RWPE1 (cell line): ENCODE results near the gene ZNF787.

ENCODE experiments used
- CTCF ChIA-PET: fragments of 350-600 bp; sonication (Branson Sonifier 250); formaldehyde crosslinking; extraction: SDS; loops from one replicate; lab custom pipeline; 2021; lab: Yijun Ruan, JAX
- POLR2A ChIA-PET: fragments of 400-600 bp; formaldehyde crosslinking; extraction: SDS; loops from one replicate; lab custom pipeline; 2020; ENCODE audit warnings: antibody characterized with exemption; ENCODE audit not compliant: low non-redundant PET; lab: Yijun Ruan, JAX
- DNase-seq: peaks from one replicate; pipeline ENCODE4 v3.0.0; 2012; ENCODE audit warnings: low spot score
- H3K27ac ChIP-seq: fragments of 450-650 bp; 2 replicates; pipeline ENCODE4 v1.5.1; 2017
- CTCF ChIP-seq: fragments of 450-650 bp; conservative IDR thresholded peaks from 2 replicates; pipeline ENCODE4 v1.5.1; 2017; ENCODE audit warnings: low read depth, mild to moderate bottlenecking

Gene ZNF787

GRCh38 chr19:56145698-56146097, 24.6 kb upstream of the ZNF787 start:
- no peak for DNase-seq
- H3K27ac ChIP-seq, result no peak overlapping the region
- POLR2A ChIA-PET, result no interaction called here
- CTCF ChIA-PET, result interaction anchor here (0.6 kb wide), 2 partner anchors 12 to 69 kb away, joined by 3 read pairs; no protein-coding TSS in a partner anchor
- TF ChIP-seq CTCF, result no peak

- ChIA-PET CTCF (interaction anchor here (0.6 kb wide), 1 partner anchor 214 kb away, joined by 3 read pairs; no protein-coding TSS in a partner anchor), POLR2A (no interaction called here)
- no peak overlapping the region for H3K27ac ChIP-seq
- TF ChIP-seq CTCF, result no peak
- DNase-seq, result no peak
These were observed 23.7 kb upstream of the ZNF787 start for GRCh38 chr19:56144831-56145230.

- no peak for DNase-seq
- CTCF ChIA-PET, result interaction anchor here (0.6 kb wide), 1 partner anchor 214 kb away, joined by 3 read pairs; no protein-coding TSS in a partner anchor
- TF ChIP-seq CTCF, result no peak
- POLR2A ChIA-PET, result no interaction called here
- no peak overlapping the region for H3K27ac ChIP-seq
These were observed 23.3 kb upstream of the ZNF787 start for GRCh38 chr19:56144376-56144775.

GRCh38 chr19:56142897-56143434, 21.9 kb upstream of the ZNF787 start:
- no peak for TF ChIP-seq CTCF
- no peak for DNase-seq
- ChIA-PET POLR2A (no interaction called here), CTCF (interaction anchor here (0.7 kb wide), 1 partner anchor 475 kb away, joined by 3 read pairs; no protein-coding TSS in a partner anchor)
- no peak overlapping the region for H3K27ac ChIP-seq

- no peak for TF ChIP-seq CTCF
- H3K27ac ChIP-seq, result peak overlapping the region; percentile 27
- POLR2A ChIA-PET, result no interaction called here
- DNase-seq, result no peak
- CTCF ChIA-PET, result no interaction called here
These were observed 21.1 kb upstream of the ZNF787 start for GRCh38 chr19:56142087-56142787.

GRCh38 chr19:56141417-56141993, 20.4 kb upstream of the ZNF787 start:
- CTCF ChIA-PET, result interaction anchor here (0.6 kb wide), 1 partner anchor 122 kb away, joined by 5 read pairs; no protein-coding TSS in a partner anchor
- no peak for DNase-seq
- POLR2A ChIA-PET, result interaction anchor here (0.6 kb wide), 1 partner anchor 75 kb away, joined by 3 read pairs; no protein-coding TSS in a partner anchor
- peak overlapping the region; percentile 89 for H3K27ac ChIP-seq
- no peak for TF ChIP-seq CTCF
